NCI-H1105 treated with DMSO at 0.1 percent for 48 hours (cell line): Measurements from ENCODE around the gene LRRC45.

ENCODE experiments used
- DNase-seq: peaks from one replicate; lab custom pipeline; 2025; lab: John Stamatoyannopoulos, UW

Gene LRRC45

GRCh38 chr17:82063424-82064415, 40.6 kb downstream of the LRRC45 start:
- DNase-seq: no peak

- DNase-seq: peak; percentile 22
Observed at GRCh38 chr17:82064433-82065192, 41.5 kb downstream of the LRRC45 start.

- no peak for DNase-seq
Observed at GRCh38 chr17:82065193-82065637, 42.1 kb downstream of the LRRC45 start.

- DNase-seq: peak; percentile 16
Observed at GRCh38 chr17:82065638-82066303, 42.7 kb downstream of the LRRC45 start, which contains the start of gene DUS1L. DUS1L (minus strand) TSS chr17:82065804; CDS start chr17:82065059, 745 bp downstream.

GRCh38 chr17:82070611-82071010, 47.5 kb downstream of the LRRC45 start:
- no peak for DNase-seq

DNA sequence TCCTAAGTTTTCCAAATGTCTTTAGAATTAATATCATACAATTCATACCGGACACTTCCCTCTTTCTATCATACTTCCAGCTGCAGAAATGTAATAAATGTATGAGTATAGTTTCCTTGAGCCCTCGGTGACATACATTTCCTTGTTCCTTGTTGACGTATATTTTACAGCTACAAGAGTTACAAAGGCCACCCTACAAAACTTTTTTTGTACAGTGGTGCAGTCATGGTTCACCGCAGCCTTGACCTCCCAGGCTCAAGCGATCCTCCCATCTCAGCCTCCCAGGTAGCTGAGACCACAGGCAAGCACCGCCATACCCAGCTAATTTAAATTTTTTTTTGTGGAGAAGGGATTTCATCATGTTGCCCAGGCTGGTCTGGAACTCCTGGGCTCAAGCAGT, 49.7 kb downstream of the LRRC45 start:
- no peak for DNase-seq

- DNase-seq: no peak
Observed at GRCh38 chr17:82073446-82073845, 50.3 kb downstream of the LRRC45 start.

DNA sequence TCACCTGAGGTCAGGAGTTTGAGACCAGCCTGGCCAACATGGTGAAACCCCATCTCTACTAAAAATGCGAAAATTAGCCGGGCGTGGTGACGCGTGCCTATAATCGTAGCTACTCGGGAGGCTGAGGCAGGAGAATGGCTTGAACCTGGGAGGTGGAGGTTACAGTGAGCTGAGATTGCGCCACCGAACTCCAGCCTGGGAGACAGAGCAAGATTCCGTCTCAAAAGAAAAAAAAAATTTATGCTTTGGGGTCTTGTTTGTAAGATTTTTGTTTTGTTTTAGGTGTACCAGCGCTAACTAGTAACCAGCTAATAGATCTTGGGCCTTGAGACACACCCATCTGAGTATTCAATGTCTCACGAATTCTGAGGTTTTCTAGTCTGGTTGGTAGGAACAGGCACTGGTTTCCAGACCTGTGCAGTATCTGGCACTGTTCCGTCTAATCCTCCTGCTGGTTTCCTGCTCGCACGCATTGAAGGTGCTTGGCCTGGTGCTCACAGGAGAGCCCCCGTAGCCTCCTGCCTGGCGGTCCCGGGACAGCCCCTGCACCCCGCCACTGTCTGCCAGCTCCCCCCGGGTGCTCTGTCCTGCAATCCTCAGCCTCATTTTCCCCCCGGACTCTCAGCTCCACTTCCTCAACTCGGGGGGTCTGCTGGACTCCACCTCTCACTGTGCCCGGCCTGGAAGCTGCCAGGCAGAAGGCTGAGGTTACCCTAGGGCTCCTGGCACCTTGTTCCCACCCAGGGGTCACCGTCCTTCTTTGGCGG, 53.1 kb downstream of the LRRC45 start:
- no peak for DNase-seq

DNA sequence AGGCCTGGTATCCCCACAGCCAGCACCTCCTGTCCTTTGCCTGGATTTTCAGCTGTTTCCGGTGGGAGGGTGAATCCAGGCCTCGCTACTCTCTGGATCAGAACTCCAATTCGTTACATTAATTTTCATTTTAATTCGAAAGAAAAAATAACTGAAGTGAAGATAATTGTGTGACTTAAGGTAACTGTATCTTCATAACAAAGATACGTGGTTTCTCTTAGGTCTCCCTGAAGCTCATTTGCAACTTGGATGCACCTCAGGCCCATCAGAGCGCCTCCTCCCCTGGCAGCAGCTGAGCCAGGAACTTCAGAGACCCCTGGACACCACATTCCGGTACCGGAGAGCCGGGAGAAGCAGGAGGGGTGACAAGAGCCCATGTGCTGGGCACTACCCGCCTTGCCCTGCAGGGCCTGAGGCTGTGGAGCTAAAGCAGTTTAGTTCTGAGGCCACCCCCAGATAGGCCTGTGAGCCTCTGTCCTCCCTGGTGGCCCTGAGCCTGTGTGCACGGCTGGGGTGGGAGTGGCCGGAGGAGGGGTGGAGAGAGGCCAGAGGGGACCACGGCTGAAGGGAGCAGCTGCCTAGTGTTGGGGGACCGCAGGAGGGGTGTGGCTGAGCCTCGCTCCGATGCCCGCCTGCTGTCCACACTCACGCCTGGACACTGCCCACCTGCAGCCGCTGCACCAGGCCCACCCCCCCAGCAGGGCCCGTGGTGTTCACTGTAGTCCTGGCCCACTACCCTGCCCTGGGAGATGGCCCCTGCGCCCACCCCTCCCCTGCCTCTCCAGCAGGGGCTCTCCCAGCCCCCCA, 53.9 kb downstream of the LRRC45 start:
- no peak for DNase-seq

GRCh38 chr17:82077617-82078358, 54.7 kb downstream of the LRRC45 start:
- no peak for DNase-seq

DNA sequence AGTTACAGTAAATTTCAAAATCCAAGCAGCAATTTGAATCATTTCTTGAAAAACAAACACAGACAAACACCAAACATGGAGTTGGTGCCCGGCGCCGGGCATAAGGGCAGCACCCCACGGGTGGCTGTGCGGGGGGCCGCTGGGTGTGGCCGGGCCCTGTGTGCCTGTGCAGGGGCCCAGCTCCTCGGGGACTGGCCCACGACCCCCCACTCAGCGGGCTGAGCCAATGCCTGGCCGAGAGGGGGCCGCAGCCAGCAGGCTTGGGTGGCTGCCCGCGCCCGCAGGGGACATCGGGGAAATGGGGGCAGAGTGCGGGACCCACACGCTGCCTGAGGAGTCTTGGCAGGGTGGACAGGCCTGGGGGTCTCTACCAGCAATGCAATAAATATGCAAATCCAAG, 55.3 kb downstream of the LRRC45 start:
- no peak for DNase-seq

DNA sequence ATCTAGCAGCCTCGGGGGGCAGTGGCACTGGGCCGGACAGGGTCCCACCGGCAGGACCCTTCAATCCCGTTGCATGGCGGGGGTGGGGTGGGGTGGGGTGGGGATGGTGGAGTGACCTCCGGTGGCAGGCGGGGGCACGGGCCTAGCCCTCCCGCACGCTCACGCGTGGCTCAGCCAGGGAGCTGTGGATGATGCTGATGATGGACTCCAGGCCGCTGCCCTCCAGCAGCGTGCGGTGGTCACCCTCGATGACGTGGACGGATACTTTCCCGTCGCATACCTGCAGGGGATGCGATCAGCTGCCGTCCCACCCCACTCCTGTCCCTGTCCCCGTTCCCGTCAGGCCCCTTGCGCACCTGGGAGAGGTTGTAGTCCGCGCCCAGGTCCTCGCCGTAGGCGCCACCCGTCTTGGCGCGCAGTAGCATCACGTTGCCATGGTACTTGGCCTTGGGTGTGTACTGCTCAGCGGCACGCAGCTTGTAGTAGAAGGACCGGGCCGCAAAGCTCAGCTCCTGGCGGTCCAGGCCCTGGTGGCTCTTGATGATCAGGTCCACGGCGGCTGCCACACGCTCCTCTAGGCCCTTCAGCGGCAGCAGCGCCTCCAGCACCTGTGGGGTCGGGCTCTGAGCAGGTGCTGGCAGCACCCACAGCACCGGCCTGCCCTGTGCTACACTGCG, 56.0 kb downstream of the LRRC45 start:
- no peak for DNase-seq

- DNase-seq: no peak
Observed at GRCh38 chr17:82080048-82080788, 57.1 kb downstream of the LRRC45 start.
